SK-N-SH (cell line): ENCODE measurements around the gene RTN4RL1. TPM values are rescaled to one million over a fixed set of nuclear protein-coding genes. Genes with fewer than 3 reads are reported as not detected.

Experiments
- CTCF ChIA-PET: fragments of 300-600, 350-600 bp; formaldehyde crosslinking; extraction: SDS; loops from one replicate; lab custom pipeline; 2021; lab: Yijun Ruan, JAX
- POLR2A ChIA-PET: fragments of 350-600 bp; sonication (Branson Sonifier 250); formaldehyde crosslinking; extraction: SDS; loops from one replicate; lab custom pipeline; 2020; ENCODE audit warnings: antibody characterized with exemption, inconsistent platforms; lab: Yijun Ruan, JAX
- DNase-seq: peaks from one replicate; pipeline ENCODE4 v3.0.0; 2012
- H2AFZ ChIP-seq: fragments of 200-600 bp; sonication (generic); 2 replicates; pipeline ENCODE4 v1.8.1; 2016; ENCODE audit warnings: antibody characterized with exemption, mild to moderate bottlenecking, low read depth
- H3F3A ChIP-seq: fragments of 200-600 bp; sonication (generic); replicated peaks from 2 replicates; pipeline ENCODE3; 2016; ENCODE audit warnings: antibody characterized with exemption, mild to moderate bottlenecking; ENCODE audit not compliant: insufficient read depth
- H3K27ac ChIP-seq, 2 experiments: fragments of 200-500 bp in 1 of 2; fragments of 200-600 bp in 1 of 2; sonication (Bioruptor generic) in 1 of 2; sonication (generic), shearing (Covaris generic) in 1 of 2; 2 replicates each; pipeline versions ENCODE4 v1.5.1 to v1.6.1; 2014 to 2016; ENCODE audit warnings: low read depth in 2 of 2, inconsistent platforms in 1 of 2, low read length in 1 of 2, mild to moderate bottlenecking in 1 of 2, mixed read lengths in 1 of 2
- H3K27me3 ChIP-seq: fragments of 200-600 bp; sonication (generic), shearing (Covaris generic); 2 replicates; pipeline ENCODE4 v1.6.1; 2016; ENCODE audit warnings: mixed run types; ENCODE audit not compliant: insufficient read depth
- H3K36me3 ChIP-seq, 2 experiments: fragments of 200-500 bp in 1 of 2; fragments of 200-600 bp in 1 of 2; sonication (Bioruptor generic) in 1 of 2; sonication (generic) in 1 of 2; replicated peaks in 1 of 2; 2 replicates each; pipeline versions ENCODE3 to v1.5.1; 2014 to 2016; ENCODE audit warnings: low read length in 1 of 2, mild to moderate bottlenecking in 1 of 2; ENCODE audit not compliant: insufficient read depth in 2 of 2, control insufficient read depth in 1 of 2
- H3K4me1 ChIP-seq, 2 experiments: fragments of 200-500 bp in 1 of 2; fragments of 200-600 bp in 1 of 2; sonication (Bioruptor generic) in 1 of 2; sonication (generic), shearing (Covaris generic) in 1 of 2; 2 replicates each; pipeline versions ENCODE4 v1.5.1 to v1.6.1; 2014 to 2016; ENCODE audit warnings: low read depth in 1 of 2, low read length in 1 of 2, mixed run types in 1 of 2; ENCODE audit not compliant: insufficient read depth in 2 of 2, control insufficient read depth in 1 of 2
- H3K4me2 ChIP-seq: fragments of 200-600 bp; sonication (generic), shearing (Covaris generic); 2 replicates; pipeline ENCODE4 v1.6.1; 2017; ENCODE audit warnings: mixed run types
- H3K4me3 ChIP-seq, 2 experiments: fragments of 200-500 bp in 1 of 2; fragments of 200-600 bp in 1 of 2; sonication (Bioruptor generic) in 1 of 2; sonication (generic), shearing (Covaris generic) in 1 of 2; 2 replicates each; pipeline versions ENCODE4 v1.5.1 to v1.8.1; 2014 to 2016; ENCODE audit warnings: low read depth in 2 of 2, inconsistent platforms in 1 of 2, low read length in 1 of 2, mild to moderate bottlenecking in 1 of 2, mixed read lengths in 1 of 2, moderate library complexity in 1 of 2
- H3K79me2 ChIP-seq: fragments of 200-600 bp; sonication (generic); 2 replicates; pipeline ENCODE4 v1.8.1; 2017; ENCODE audit warnings: mild to moderate bottlenecking; ENCODE audit not compliant: insufficient read depth
- H3K9ac ChIP-seq: fragments of 200-600 bp; sonication (generic); 2 replicates; pipeline ENCODE4 v1.6.1; 2017; ENCODE audit warnings: mixed run types
- H3K9me2 ChIP-seq: fragments of 200-600 bp; sonication (generic); 2 replicates; pipeline ENCODE4 v1.6.1; 2017; ENCODE audit warnings: mixed run types
- H3K9me3 ChIP-seq: fragments of 200-600 bp; sonication (generic); 2 replicates; pipeline ENCODE4 v1.6.1; 2017; ENCODE audit warnings: mixed run types, mild to moderate bottlenecking, moderate library complexity
- H4K20me1 ChIP-seq: fragments of 200-600 bp; sonication (generic); 2 replicates; pipeline ENCODE4 v1.6.1; 2017; ENCODE audit warnings: mild to moderate bottlenecking, mixed run types; ENCODE audit not compliant: insufficient read depth
- CHD2 ChIP-seq: fragments of 150-350 bp; IDR thresholded peaks from 2 replicates; pipeline ENCODE4 v1.6.1; 2018; ENCODE audit warnings: low read length; ENCODE audit not compliant: partially characterized antibody
- ELF1 ChIP-seq: IDR thresholded peaks from 2 replicates; pipeline ENCODE4 v1.4.0; 2012
- FOXJ3 ChIP-seq: sonication (generic); formaldehyde crosslinking; IDR thresholded peaks from 2 replicates; pipeline ENCODE4 v1.5.1; 2020; ENCODE audit warnings: mild to moderate bottlenecking, missing genetic modification reagents
- FOXM1 ChIP-seq: IDR thresholded peaks from 2 replicates; pipeline ENCODE4 v1.4.0; 2012; ENCODE audit warnings: low read depth, mild to moderate bottlenecking
- GATA2 ChIP-seq: sonication (generic); formaldehyde crosslinking; IDR thresholded peaks from 2 replicates; pipeline ENCODE4 v1.5.0; 2020; ENCODE audit warnings: mild to moderate bottlenecking, missing genetic modification reagents
- JUND ChIP-seq: IDR thresholded peaks from 2 replicates; pipeline ENCODE4 v1.4.0; 2012
- MEF2A ChIP-seq: IDR thresholded peaks from 2 replicates; pipeline ENCODE4 v1.4.0; 2012; ENCODE audit warnings: low read depth, borderline replicate concordance
- MXI1 ChIP-seq: IDR thresholded peaks from 2 replicates; pipeline ENCODE4 v1.6.1; 2012; ENCODE audit warnings: mild to moderate bottlenecking, low read depth, low read length, improper control_type of control experiment
- NRF1 ChIP-seq: IDR thresholded peaks from 2 replicates; pipeline ENCODE4 v1.6.1; 2012; ENCODE audit warnings: low read depth, mild to moderate bottlenecking, low read length
- POLR2AphosphoS5 ChIP-seq: IDR thresholded peaks from 2 replicates; pipeline ENCODE4 v1.6.1; 2012; ENCODE audit warnings: low read depth, low read length
- RCOR1 ChIP-seq: fragments of 150-350 bp; IDR thresholded peaks from 2 replicates; pipeline ENCODE4 v1.6.1; 2017; ENCODE audit warnings: antibody characterized with exemption, low read length
- RFX5 ChIP-seq: IDR thresholded peaks from 2 replicates; pipeline ENCODE4 v1.6.1; 2012; ENCODE audit warnings: mild to moderate bottlenecking, improper control_type of control experiment, low read length
- RXRA ChIP-seq: IDR thresholded peaks from 2 replicates; pipeline ENCODE4 v1.4.0; 2012; ENCODE audit warnings: low read depth, mild to moderate bottlenecking, borderline replicate concordance
- SIN3A ChIP-seq: IDR thresholded peaks from 2 replicates; pipeline ENCODE4 v1.6.1; 2012; ENCODE audit warnings: low read depth, mild to moderate bottlenecking, low read length, moderate library complexity, borderline replicate concordance
- TAF1 ChIP-seq: IDR thresholded peaks from 2 replicates; pipeline ENCODE4 v1.6.1; 2012; ENCODE audit warnings: low read depth, mild to moderate bottlenecking, low read length, moderate library complexity, borderline replicate concordance
- TCF12 ChIP-seq: IDR thresholded peaks from 2 replicates; pipeline ENCODE4 v1.4.0; 2012
- USF2 ChIP-seq: fragments of 150-350 bp; IDR thresholded peaks from 2 replicates; pipeline ENCODE4 v1.6.1; 2017; ENCODE audit warnings: antibody characterized with exemption, low read length, low read depth, borderline replicate concordance
- WGBS: methylation state at CpG from one replicate; pipeline ENCODE4 v1.1.6; 2017; ENCODE audit warnings: low lambda C conversion rate; 5-methylcytosine and 5-hydroxymethylcytosine counted together
- polyA plus RNA-seq, 3 experiments: library from polyadenylated mRNA; depleted of rRNA; stranded (reverse); fragments of >200 nt; gene quantifications; 2 replicates each; pipeline ENCODE4 v1.2.3, GENCODE V29; 2012
- TF ChIP-seq, protein P1 (sequence below): IDR thresholded peaks from 2 replicates; pipeline ENCODE4 v1.4.0; 2012; ENCODE audit warnings: low read depth, borderline replicate concordance
- TF ChIP-seq, protein P2 (sequence below): IDR thresholded peaks from 2 replicates; pipeline ENCODE4 v1.6.1; 2012; ENCODE audit warnings: mild to moderate bottlenecking, low read depth, low read length, moderate library complexity

RTN4RL1 gene
- polyA plus RNA-seq, 1 of the 3 experiments (the other 2 are of a cell fraction) = 0.07 TPM

- no peak overlapping the region for H3K27ac ChIP-seq
- ChIA-PET POLR2A (no interaction called here), CTCF (interaction anchor here (1.2 to 4.9 kb wide), 2 partner anchors 9 to 106 kb away, joined by 3 to 31 read pairs; partner anchors contain the start of gene RTN4RL1)
- no peaks in the 10 kb centered on the region for H3F3A ChIP-seq
- no peak for DNase-seq
- H4K20me1 ChIP-seq = no peaks in the 10 kb centered on the region
- TF ChIP-seq FOXM1 = no peak
- TF ChIP-seq NRF1 = no peak
- no peak for TF ChIP-seq RCOR1
- TF ChIP-seq TCF12 = no peak
- no peak for TF ChIP-seq GATA2 (CRISPR knock-in tag)
- TF ChIP-seq, protein P1, sequence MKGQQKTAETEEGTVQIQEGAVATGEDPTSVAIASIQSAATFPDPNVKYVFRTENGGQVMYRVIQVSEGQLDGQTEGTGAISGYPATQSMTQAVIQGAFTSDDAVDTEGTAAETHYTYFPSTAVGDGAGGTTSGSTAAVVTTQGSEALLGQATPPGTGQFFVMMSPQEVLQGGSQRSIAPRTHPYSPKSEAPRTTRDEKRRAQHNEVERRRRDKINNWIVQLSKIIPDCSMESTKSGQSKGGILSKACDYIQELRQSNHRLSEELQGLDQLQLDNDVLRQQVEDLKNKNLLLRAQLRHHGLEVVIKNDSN = no peak
- TF ChIP-seq RXRA = no peak
- TF ChIP-seq RFX5 = no peak
- TF ChIP-seq USF2 = no peak
- TF ChIP-seq TAF1 = no peak
- TF ChIP-seq JUND = no peak
- no peak for TF ChIP-seq CHD2
- no peak for TF ChIP-seq POLR2AphosphoS5
- TF ChIP-seq, protein P2, sequence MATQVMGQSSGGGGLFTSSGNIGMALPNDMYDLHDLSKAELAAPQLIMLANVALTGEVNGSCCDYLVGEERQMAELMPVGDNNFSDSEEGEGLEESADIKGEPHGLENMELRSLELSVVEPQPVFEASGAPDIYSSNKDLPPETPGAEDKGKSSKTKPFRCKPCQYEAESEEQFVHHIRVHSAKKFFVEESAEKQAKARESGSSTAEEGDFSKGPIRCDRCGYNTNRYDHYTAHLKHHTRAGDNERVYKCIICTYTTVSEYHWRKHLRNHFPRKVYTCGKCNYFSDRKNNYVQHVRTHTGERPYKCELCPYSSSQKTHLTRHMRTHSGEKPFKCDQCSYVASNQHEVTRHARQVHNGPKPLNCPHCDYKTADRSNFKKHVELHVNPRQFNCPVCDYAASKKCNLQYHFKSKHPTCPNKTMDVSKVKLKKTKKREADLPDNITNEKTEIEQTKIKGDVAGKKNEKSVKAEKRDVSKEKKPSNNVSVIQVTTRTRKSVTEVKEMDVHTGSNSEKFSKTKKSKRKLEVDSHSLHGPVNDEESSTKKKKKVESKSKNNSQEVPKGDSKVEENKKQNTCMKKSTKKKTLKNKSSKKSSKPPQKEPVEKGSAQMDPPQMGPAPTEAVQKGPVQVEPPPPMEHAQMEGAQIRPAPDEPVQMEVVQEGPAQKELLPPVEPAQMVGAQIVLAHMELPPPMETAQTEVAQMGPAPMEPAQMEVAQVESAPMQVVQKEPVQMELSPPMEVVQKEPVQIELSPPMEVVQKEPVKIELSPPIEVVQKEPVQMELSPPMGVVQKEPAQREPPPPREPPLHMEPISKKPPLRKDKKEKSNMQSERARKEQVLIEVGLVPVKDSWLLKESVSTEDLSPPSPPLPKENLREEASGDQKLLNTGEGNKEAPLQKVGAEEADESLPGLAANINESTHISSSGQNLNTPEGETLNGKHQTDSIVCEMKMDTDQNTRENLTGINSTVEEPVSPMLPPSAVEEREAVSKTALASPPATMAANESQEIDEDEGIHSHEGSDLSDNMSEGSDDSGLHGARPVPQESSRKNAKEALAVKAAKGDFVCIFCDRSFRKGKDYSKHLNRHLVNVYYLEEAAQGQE = no peak
- TF ChIP-seq MXI1 = no peak
- TF ChIP-seq FOXJ3 (CRISPR knock-in tag) = no peak
- TF ChIP-seq SIN3A = no peak
- no peak for TF ChIP-seq ELF1
- no peak for TF ChIP-seq MEF2A
- 75% methylated on average over 15 of the region's 20 CpGs for WGBS
- no peaks in the 10 kb centered on the region for H3K4me1 ChIP-seq
- peaks cover 28% of the 10 kb centered on the region for H3K27me3 ChIP-seq
- no peak overlapping the region for H3K9ac ChIP-seq
- H3K79me2 ChIP-seq = no peaks in the 10 kb centered on the region
- H3K36me3 ChIP-seq = no peaks in the 10 kb centered on the region
- H3K9me2 ChIP-seq = no peaks in the 10 kb centered on the region
- H3K4me3 ChIP-seq = no peak overlapping the region
- no peak overlapping the region for H3K4me2 ChIP-seq
- H2AFZ ChIP-seq = no peak overlapping the region
- no peaks in the 10 kb centered on the region for H3K9me3 ChIP-seq
These were observed 8.6 kb downstream of the RTN4RL1 start for GRCh38 chr17:2016494-2016893.
